Measurements from ENCODE around the gene DRC7.
"Not testable (repeated sequence)": the region's sequence is repeated elsewhere in the genome, so short reads cannot be mapped to it uniquely, and the experiment has no call there.

DRC7 gene

GRCh38 chr16:57740423-57741071 is 45.9 kb downstream of the DRC7 start:
- no peak for DNase-seq
- in situ Hi-C loops (cut with HindIII; ENCODE audit: low pct_ligation_motif_present, low pct_unique_long_range_greater_than_20kb, low sequenced_read_pairs): no loop called here

- no peak for DNase-seq
- in situ Hi-C loops (cut with HindIII; ENCODE audit: low pct_ligation_motif_present, low pct_unique_long_range_greater_than_20kb, low sequenced_read_pairs): no loop called here
Measured at GRCh38 chr16:57741660-57742191, 47.1 kb downstream of the DRC7 start.

- no peak for DNase-seq
- in situ Hi-C loops (cut with HindIII; ENCODE audit: low pct_ligation_motif_present, low pct_unique_long_range_greater_than_20kb, low sequenced_read_pairs): no loop called here
Measured at GRCh38 chr16:57742543-57742942, 47.9 kb downstream of the DRC7 start.

GRCh38 chr16:57743458-57743857 is 48.9 kb downstream of the DRC7 start:
- DNase-seq: no peak
- in situ Hi-C loops (cut with HindIII; ENCODE audit: low pct_ligation_motif_present, low pct_unique_long_range_greater_than_20kb, low sequenced_read_pairs): no loop called here

GRCh38 chr16:57743886-57744641 is 49.5 kb downstream of the DRC7 start:
- DNase-seq: no peak
- in situ Hi-C loops (cut with HindIII; ENCODE audit: low pct_ligation_motif_present, low pct_unique_long_range_greater_than_20kb, low sequenced_read_pairs): no loop called here

- in situ Hi-C loops (cut with HindIII; ENCODE audit: low pct_ligation_motif_present, low pct_unique_long_range_greater_than_20kb, low sequenced_read_pairs): no loop called here
- no peak for DNase-seq
Measured at GRCh38 chr16:57744642-57744903, 50.0 kb downstream of the DRC7 start.

GRCh38 chr16:57745768-57746167 is 51.2 kb downstream of the DRC7 start:
- DNase-seq: no peak
- in situ Hi-C loops (cut with HindIII; ENCODE audit: low pct_ligation_motif_present, low pct_unique_long_range_greater_than_20kb, low sequenced_read_pairs): no loop called here

- DNase-seq; in situ Hi-C loops (cut with HindIII; ENCODE audit: low pct_ligation_motif_present, low pct_unique_long_range_greater_than_20kb, low sequenced_read_pairs): not testable (repeated sequence)
Measured at GRCh38 chr16:57746316-57746715, 51.7 kb downstream of the DRC7 start.

GRCh38 chr16:57747091-57747490 is 52.5 kb downstream of the DRC7 start:
- in situ Hi-C loops (cut with HindIII; ENCODE audit: low pct_ligation_motif_present, low pct_unique_long_range_greater_than_20kb, low sequenced_read_pairs): no loop called here
- DNase-seq: no peak

GRCh38 chr16:57747496-57747895 is 52.9 kb downstream of the DRC7 start:
- in situ Hi-C loops (cut with HindIII; ENCODE audit: low pct_ligation_motif_present, low pct_unique_long_range_greater_than_20kb, low sequenced_read_pairs): no loop called here

GRCh38 chr16:57747996-57748395 is 53.4 kb downstream of the DRC7 start:
- in situ Hi-C loops (cut with HindIII; ENCODE audit: low pct_ligation_motif_present, low pct_unique_long_range_greater_than_20kb, low sequenced_read_pairs): no loop called here
- no peak for DNase-seq

More at GRCh38 chr16:57747496-57747895, 52.9 kb downstream of the DRC7 start:
- DNase-seq: no peak

- no peak for DNase-seq
- in situ Hi-C loops (cut with HindIII; ENCODE audit: low pct_ligation_motif_present, low pct_unique_long_range_greater_than_20kb, low sequenced_read_pairs): no loop called here
Measured at GRCh38 chr16:57748596-57748995, 54.0 kb downstream of the DRC7 start.

- DNase-seq: no peak
- in situ Hi-C loops (cut with HindIII; ENCODE audit: low pct_ligation_motif_present, low pct_unique_long_range_greater_than_20kb, low sequenced_read_pairs): no loop called here
Measured at GRCh38 chr16:57749101-57749692, 54.6 kb downstream of the DRC7 start.

GRCh38 chr16:57749856-57750452 is 55.3 kb downstream of the DRC7 start:
- no peak for DNase-seq
- in situ Hi-C loops (cut with HindIII; ENCODE audit: low pct_ligation_motif_present, low pct_unique_long_range_greater_than_20kb, low sequenced_read_pairs): no loop called here

- in situ Hi-C loops (cut with HindIII; ENCODE audit: low pct_ligation_motif_present, low pct_unique_long_range_greater_than_20kb, low sequenced_read_pairs): no loop called here
- DNase-seq: no peak
Measured at GRCh38 chr16:57750796-57751538, 56.4 kb downstream of the DRC7 start.

- in situ Hi-C loops (cut with HindIII; ENCODE audit: low pct_ligation_motif_present, low pct_unique_long_range_greater_than_20kb, low sequenced_read_pairs): no loop called here
- DNase-seq: no peak
Measured at GRCh38 chr16:57751539-57752202, 57.1 kb downstream of the DRC7 start.

- in situ Hi-C loops (cut with HindIII; ENCODE audit: low pct_ligation_motif_present, low pct_unique_long_range_greater_than_20kb, low sequenced_read_pairs): no loop called here
- no peak for DNase-seq
Measured at GRCh38 chr16:57752203-57752580, 57.6 kb downstream of the DRC7 start.
